Sigmoid colon (tissue), 4 donors: ENCODE measurements around the gene C11orf21.

Experiments used
- POLR2A ChIP-seq, 2 donors: fragments of 450-650 bp; IDR thresholded peaks; one replicate each; pipeline ENCODE4 v1.6.1; 2016; ENCODE audit warnings: antibody characterized with exemption in 2 of 2, mild to moderate bottlenecking in 2 of 2, moderate library complexity in 2 of 2
- POLR2AphosphoS5 ChIP-seq, 4 donors: sonication (generic); formaldehyde crosslinking; IDR thresholded peaks; one replicate each; pipeline ENCODE4 v1.6.1; 2017; ENCODE audit warnings: antibody characterized with exemption in 4 of 4
- TF ChIP-seq, protein P1 (sequence below), 4 experiments: fragments of 450-650 bp in 3 of 4; fragments of 200-600 bp in 1 of 4; IDR thresholded peaks; one replicate each; pipeline ENCODE4 v1.5.1; 2016 to 2019; ENCODE audit warnings: antibody characterized with exemption in 4 of 4, mild to moderate bottlenecking in 3 of 4, moderate library complexity in 2 of 4

DNA sequence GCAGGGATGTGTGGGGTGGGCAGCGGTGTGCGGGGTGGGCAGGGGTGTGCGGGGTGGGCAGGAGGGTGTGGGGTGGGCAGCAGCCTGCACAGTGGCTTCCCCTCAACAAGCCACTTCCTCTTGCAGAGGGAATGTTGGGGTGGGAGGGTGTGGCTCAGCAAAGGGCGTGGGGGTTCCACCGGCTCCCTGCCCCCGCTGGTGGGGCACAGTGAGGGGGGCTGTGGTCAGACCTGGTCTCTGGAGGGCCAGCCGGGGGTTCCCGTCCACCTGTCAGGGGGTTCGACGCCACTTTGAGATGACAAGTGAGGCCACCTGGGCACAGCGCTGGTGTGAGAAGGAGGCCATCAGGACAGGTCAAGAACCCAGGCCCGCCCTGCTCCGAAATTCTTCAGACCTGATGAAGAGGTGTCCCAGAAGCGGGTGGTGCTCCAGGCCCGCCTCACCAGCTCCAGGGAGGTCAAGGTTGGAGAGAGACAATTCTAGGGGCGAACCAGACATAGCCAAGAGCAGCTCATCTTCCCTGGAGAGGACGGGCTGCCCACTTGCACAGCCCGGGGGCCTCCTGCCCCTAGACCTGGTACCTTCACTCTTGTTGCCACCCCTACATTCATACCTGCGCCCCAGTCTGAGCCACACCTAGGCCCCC lies 1.3 kb downstream of the C11orf21 start:
- TF ChIP-seq, protein P1, sequence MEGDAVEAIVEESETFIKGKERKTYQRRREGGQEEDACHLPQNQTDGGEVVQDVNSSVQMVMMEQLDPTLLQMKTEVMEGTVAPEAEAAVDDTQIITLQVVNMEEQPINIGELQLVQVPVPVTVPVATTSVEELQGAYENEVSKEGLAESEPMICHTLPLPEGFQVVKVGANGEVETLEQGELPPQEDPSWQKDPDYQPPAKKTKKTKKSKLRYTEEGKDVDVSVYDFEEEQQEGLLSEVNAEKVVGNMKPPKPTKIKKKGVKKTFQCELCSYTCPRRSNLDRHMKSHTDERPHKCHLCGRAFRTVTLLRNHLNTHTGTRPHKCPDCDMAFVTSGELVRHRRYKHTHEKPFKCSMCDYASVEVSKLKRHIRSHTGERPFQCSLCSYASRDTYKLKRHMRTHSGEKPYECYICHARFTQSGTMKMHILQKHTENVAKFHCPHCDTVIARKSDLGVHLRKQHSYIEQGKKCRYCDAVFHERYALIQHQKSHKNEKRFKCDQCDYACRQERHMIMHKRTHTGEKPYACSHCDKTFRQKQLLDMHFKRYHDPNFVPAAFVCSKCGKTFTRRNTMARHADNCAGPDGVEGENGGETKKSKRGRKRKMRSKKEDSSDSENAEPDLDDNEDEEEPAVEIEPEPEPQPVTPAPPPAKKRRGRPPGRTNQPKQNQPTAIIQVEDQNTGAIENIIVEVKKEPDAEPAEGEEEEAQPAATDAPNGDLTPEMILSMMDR (IDR thresholded peaks at IDR 0.05), result no peak
- TF ChIP-seq POLR2A (IDR thresholded peaks at IDR 0.05), result no peak
- no peak for TF ChIP-seq POLR2AphosphoS5 (IDR thresholded peaks at IDR 0.05)
